Liver (tissue), 9 donors: ENCODE results near the gene CA14. TPM values are rescaled to one million over a fixed set of nuclear protein-coding genes. Genes with fewer than 3 reads are reported as not detected.
"Not testable (repeated sequence)": the region's sequence is repeated elsewhere in the genome, so short reads cannot be mapped to it uniquely, and the experiment has no call there.

ENCODE experiments used
- DNase-seq: peaks from one replicate; pipeline ENCODE4 v3.0.0-alpha.2; 2017; ENCODE audit warnings: low spot score
- H3K27ac ChIP-seq, 2 donors: one replicate each; pipeline ENCODE4 v1.7.0; 2013; ENCODE audit warnings: inconsistent platforms in 2 of 2, low read length in 2 of 2, control low read depth in 1 of 2, low read depth in 1 of 2, mild to moderate bottlenecking in 1 of 2
- H3K27me3 ChIP-seq, 4 donors: one replicate each; pipeline versions ENCODE4 v1.6.1 to v1.7.0; 2013; ENCODE audit warnings: low read length in 3 of 4, inconsistent platforms in 1 of 4, mild to moderate bottlenecking in 1 of 4, moderate library complexity in 1 of 4; ENCODE audit not compliant: control insufficient read depth in 4 of 4, insufficient read depth in 4 of 4
- H3K36me3 ChIP-seq, 4 donors: one replicate each; pipeline versions ENCODE4 v1.6.1 to v1.7.0; 2013; ENCODE audit warnings: low read length in 3 of 4, mild to moderate bottlenecking in 3 of 4, low read depth in 1 of 4, moderate library complexity in 1 of 4; ENCODE audit not compliant: control insufficient read depth in 4 of 4, insufficient read depth in 3 of 4
- H3K4me1 ChIP-seq, 4 donors: one replicate each; pipeline versions ENCODE4 v1.6.1 to v1.7.0; 2013; ENCODE audit warnings: low read length in 3 of 4, mild to moderate bottlenecking in 3 of 4, moderate library complexity in 1 of 4; ENCODE audit not compliant: control insufficient read depth in 4 of 4, insufficient read depth in 4 of 4
- H3K4me3 ChIP-seq, 3 donors: one replicate each; pipeline versions ENCODE4 v1.6.1 to v1.7.0; 2013; ENCODE audit warnings: low read length in 3 of 3, control low read depth in 1 of 3, low read depth in 1 of 3, mild to moderate bottlenecking in 1 of 3
- H3K9ac ChIP-seq, 2 donors: one replicate each; pipeline ENCODE4 v1.7.0; 2013; ENCODE audit warnings: low read length in 2 of 2, mild to moderate bottlenecking in 2 of 2, moderate library complexity in 2 of 2, control low read depth in 1 of 2, low read depth in 1 of 2
- H3K9me3 ChIP-seq, 4 donors: one replicate each; pipeline versions ENCODE4 v1.6.1 to v1.7.0; 2013; ENCODE audit warnings: low read length in 3 of 4; ENCODE audit not compliant: control insufficient read depth in 4 of 4
- EGR1 ChIP-seq, 2 donors: IDR thresholded peaks; 2 replicates each; pipeline ENCODE4 v1.6.1; 2016 to 2018; ENCODE audit warnings: antibody characterized with exemption in 2 of 2, low read depth in 2 of 2
- FOXA2 ChIP-seq: IDR thresholded peaks from 2 replicates; pipeline ENCODE4 v1.6.1; 2016; ENCODE audit warnings: antibody characterized with exemption
- GABPA ChIP-seq, 2 donors: IDR thresholded peaks in 1 of 2; conservative IDR thresholded peaks in 1 of 2; 2 replicates each; pipeline ENCODE4 v1.6.1; 2016; ENCODE audit warnings: antibody characterized with exemption in 2 of 2, mild to moderate bottlenecking in 1 of 2, moderate library complexity in 1 of 2
- HNF4G ChIP-seq: IDR thresholded peaks from 2 replicates; pipeline ENCODE4 v1.6.1; 2016; ENCODE audit warnings: antibody characterized with exemption
- JUND ChIP-seq, 2 donors: IDR thresholded peaks; 2 replicates each; pipeline ENCODE4 v1.6.1; 2016; ENCODE audit warnings: antibody characterized with exemption in 2 of 2
- NR2F2 ChIP-seq: IDR thresholded peaks from 2 replicates; pipeline ENCODE4 v1.6.1; 2016; ENCODE audit warnings: antibody characterized with exemption
- RAD21 ChIP-seq, 2 donors: IDR thresholded peaks; 2 replicates each; pipeline ENCODE4 v1.6.1; 2016; ENCODE audit warnings: antibody characterized with exemption in 2 of 2, mild to moderate bottlenecking in 2 of 2
- REST ChIP-seq: IDR thresholded peaks from 2 replicates; pipeline ENCODE4 v1.6.1; 2016; ENCODE audit warnings: antibody characterized with exemption, mild to moderate bottlenecking
- RXRA ChIP-seq, 2 donors: IDR thresholded peaks; 2 replicates each; pipeline ENCODE4 v1.6.1; 2017 to 2018; ENCODE audit warnings: antibody characterized with exemption in 2 of 2, mild to moderate bottlenecking in 1 of 2
- TAF1 ChIP-seq: conservative IDR thresholded peaks from 2 replicates; pipeline ENCODE4 v1.6.1; 2016; ENCODE audit warnings: antibody characterized with exemption, mild to moderate bottlenecking
- YY1 ChIP-seq: IDR thresholded peaks from 2 replicates; pipeline ENCODE4 v1.6.1; 2016; ENCODE audit warnings: antibody characterized with exemption, mild to moderate bottlenecking
- WGBS: extraction: QIAGEN DNeasy Blood & Tissue Kit; methylation state at CpG from one replicate; pipeline ENCODE4 v1.1.7; 2013; 5-methylcytosine and 5-hydroxymethylcytosine counted together
- polyA plus RNA-seq, 2 donors: library from polyadenylated mRNA; stranded (reverse) in 1 of 2; unstranded in 1 of 2; fragments of 200-250 nt in 1 of 2; fragments of >200 nt in 1 of 2; fragmentation: Nextera tagmentation in 1 of 2; extraction: Ambion mirVana in 1 of 2; gene quantifications; one replicate each; pipeline versions ENCODE4 v1.2.1 to v1.2.3, GENCODE V29; 2013 to 2015
- total RNA-seq, 2 donors: library from RNA; depleted of rRNA; stranded (reverse); fragments of >200 nt; gene quantifications; one replicate each; pipeline ENCODE4 v1.2.3, GENCODE V29; 2014
- donor health status: healthy.
- donor health status: healthy.
- donor health status: healthy.
- donor health status: healthy.
- donor health status: healthy.

Gene CA14
- total RNA-seq, result 1 to 10 TPM in 1 of 2 donors, under 1 TPM in 1; 0.42 to 2.7 TPM
- 1 to 10 TPM in 1 of 2 donors, under 1 TPM in 1; 0.22 to 2.0 TPM for polyA plus RNA-seq

GRCh38 chr1:150257624-150258585, at the start of gene CA14:
CA14 (plus strand) TSS chr1:150257774; CDS start chr1:150258129, 355 bp downstream.
- DNase-seq, result no peak
- no peaks in the 10 kb centered on the region for H3K27me3 ChIP-seq
- H3K4me1 ChIP-seq, result peaks cover 13 to 60% (median 57%) of the 10 kb centered on the region in 4 donors
- H3K9me3 ChIP-seq, result no peaks in the 10 kb centered on the region
- H3K4me3 ChIP-seq, result peak within 1 kb of the TSS in 1 of 3 donors; percentile 33
- TF ChIP-seq NR2F2, result no peak
- TF ChIP-seq TAF1, result no peak
- no peak for TF ChIP-seq GABPA (IDR thresholded peaks at IDR 0.05 in 1 of 2, conservative IDR thresholded peaks at IDR 0.05 in 1 of 2)
- H3K36me3 ChIP-seq, result no peaks in the 10 kb centered on the region
- WGBS, result 28% methylated on average over 13 of the region's 13 CpGs
- peak within 1 kb of the TSS; percentile 30 for H3K27ac ChIP-seq
- peak within 1 kb of the TSS in 1 of 2 donors; percentile 27 for H3K9ac ChIP-seq

- DNase-seq, result not testable (repeated sequence)
Observed at GRCh38 chr1:150208460-150208859, 49.1 kb upstream of the CA14 start.

GRCh38 chr1:150210091-150210490, 47.5 kb upstream of the CA14 start:
- WGBS, result 92% methylated on average over 4 of the region's 4 CpGs
- no peak for TF ChIP-seq YY1
- no peak for TF ChIP-seq HNF4G
- TF ChIP-seq JUND (IDR thresholded peaks at IDR 0.05), result no peak
- no peak for TF ChIP-seq RAD21 (IDR thresholded peaks at IDR 0.05)
- TF ChIP-seq TAF1, result no peak
- TF ChIP-seq EGR1 (IDR thresholded peaks at IDR 0.05; ENCODE audit: low read depth in 2 of 2), result no peak
- no peak for TF ChIP-seq RXRA (IDR thresholded peaks at IDR 0.05)
- TF ChIP-seq FOXA2, result no peak
- TF ChIP-seq GABPA (IDR thresholded peaks at IDR 0.05 in 1 of 2, conservative IDR thresholded peaks at IDR 0.05 in 1 of 2), result no peak
- TF ChIP-seq REST, result no peak
- TF ChIP-seq NR2F2, result no peak
- Histone ChIP-seq H3K27ac (no peak overlapping the region), H3K9me3 (no peaks in the 10 kb centered on the region), H3K4me1 (peaks cover 0 to 8% (median 5%) of the 10 kb centered on the region in 4 donors), H3K27me3 (no peaks in the 10 kb centered on the region), H3K9ac (no peak overlapping the region), H3K4me3 (no peak overlapping the region), H3K36me3 (no peaks in the 10 kb centered on the region)
- DNase-seq, result no peak

More at GRCh38 chr1:150208460-150208859, 49.1 kb upstream of the CA14 start:
- not testable (repeated sequence) for H3K4me3 ChIP-seq, H3K9ac ChIP-seq, H3K36me3 ChIP-seq, H3K9me3 ChIP-seq, H3K27ac ChIP-seq, H3K4me1 ChIP-seq, H3K27me3 ChIP-seq
- WGBS, result 89% methylated on average over 6 of the region's 6 CpGs
